Peyer's patch (tissue), 4 donors: Measurements from ENCODE around the gene CHRNB2.

Experiments
- CTCF ChIP-seq, 6 experiments: fragments of 450-650 bp in 4 of 6; fragments of 200-600 bp in 2 of 6; sonication (generic) in 1 of 6; IDR thresholded peaks; one replicate each; pipeline ENCODE4 v1.5.1; 2017 to 2019; ENCODE audit warnings: antibody characterized with exemption in 6 of 6, mild to moderate bottlenecking in 3 of 6, moderate library complexity in 1 of 6
- POLR2A ChIP-seq, 2 donors: fragments of 450-650 bp; IDR thresholded peaks; one replicate each; pipeline ENCODE4 v1.5.1; 2017; ENCODE audit warnings: antibody characterized with exemption in 2 of 2, mild to moderate bottlenecking in 2 of 2, moderate library complexity in 2 of 2

GRCh38 chr1:154520333-154520732 lies 47.2 kb upstream of the CHRNB2 start:
- TF ChIP-seq CTCF (IDR thresholded peaks at IDR 0.05) (no peak), POLR2A (IDR thresholded peaks at IDR 0.05) (no peak)
